Brain microvascular endothelial cell (primary cell): ENCODE data around the gene INCENP.

Experiments used
- DNase-seq: peaks from one replicate; pipeline ENCODE4 v3.0.0-alpha.2; 2020
- H3K27ac ChIP-seq: fragments of 250-450 bp; sonication (Bioruptor Pico); 2 replicates; pipeline ENCODE4 v1.5.1; 2020; ENCODE audit warnings: mild to moderate bottlenecking, moderate library complexity
- H3K27me3 ChIP-seq: fragments of 250-450 bp; sonication (Bioruptor Pico); replicated peaks from 2 replicates; pipeline ENCODE4 v1.5.1; 2020; ENCODE audit warnings: mild to moderate bottlenecking
- H3K36me3 ChIP-seq: fragments of 250-450 bp; sonication (Bioruptor Pico); replicated peaks from 2 replicates; pipeline ENCODE4 v1.5.1; 2020; ENCODE audit warnings: mild to moderate bottlenecking
- H3K4me3 ChIP-seq: 2 replicates; pipeline ENCODE4 v1.5.1; 2011; ENCODE audit warnings: low read depth, mild to moderate bottlenecking, control low read depth, low read length, moderate library complexity
- in situ Hi-C: cut with HindIII; loops from 2 replicates; pipeline ENCODE4 v1.10.0; 2017; ENCODE audit warnings: low sequenced_read_pairs, low pct_ligation_motif_present
- TF ChIP-seq, protein P1 (sequence below): IDR thresholded peaks from 2 replicates; pipeline ENCODE4 v1.5.1; 2011; ENCODE audit warnings: low read depth, mild to moderate bottlenecking, moderate library complexity, low read length, control low read depth, inconsistent platforms; ENCODE audit errors: missing control alignments

Gene INCENP

DNA sequence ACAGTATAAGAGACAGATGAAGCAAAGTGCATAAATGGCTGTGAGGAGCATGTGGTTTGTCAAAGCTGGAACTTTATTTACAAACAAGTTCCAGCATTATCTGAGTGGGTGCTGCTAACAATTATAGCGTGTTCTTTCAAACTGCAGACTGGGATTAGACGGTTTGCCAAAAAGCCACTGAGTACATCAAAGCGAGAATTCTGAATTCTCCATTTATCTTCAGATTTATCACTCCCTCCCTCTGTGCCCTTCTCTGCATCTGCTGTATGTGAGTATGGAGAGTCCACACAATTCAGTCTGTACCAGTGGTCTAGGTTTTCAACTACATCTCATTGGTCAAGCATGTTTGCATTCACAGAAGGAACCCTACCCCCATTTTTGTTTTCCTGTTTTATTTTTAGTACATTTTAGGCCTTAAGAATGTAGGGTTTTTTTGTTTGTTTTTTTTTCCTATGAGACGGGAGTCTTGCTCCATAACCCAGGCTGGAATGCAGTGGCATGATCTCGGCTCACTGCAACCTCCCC is 18.1 kb upstream of the INCENP start:
- no peak overlapping the region for H3K4me3 ChIP-seq
- H3K27ac ChIP-seq, result no peak overlapping the region
- DNase-seq, result no peak
- TF ChIP-seq, protein P1, sequence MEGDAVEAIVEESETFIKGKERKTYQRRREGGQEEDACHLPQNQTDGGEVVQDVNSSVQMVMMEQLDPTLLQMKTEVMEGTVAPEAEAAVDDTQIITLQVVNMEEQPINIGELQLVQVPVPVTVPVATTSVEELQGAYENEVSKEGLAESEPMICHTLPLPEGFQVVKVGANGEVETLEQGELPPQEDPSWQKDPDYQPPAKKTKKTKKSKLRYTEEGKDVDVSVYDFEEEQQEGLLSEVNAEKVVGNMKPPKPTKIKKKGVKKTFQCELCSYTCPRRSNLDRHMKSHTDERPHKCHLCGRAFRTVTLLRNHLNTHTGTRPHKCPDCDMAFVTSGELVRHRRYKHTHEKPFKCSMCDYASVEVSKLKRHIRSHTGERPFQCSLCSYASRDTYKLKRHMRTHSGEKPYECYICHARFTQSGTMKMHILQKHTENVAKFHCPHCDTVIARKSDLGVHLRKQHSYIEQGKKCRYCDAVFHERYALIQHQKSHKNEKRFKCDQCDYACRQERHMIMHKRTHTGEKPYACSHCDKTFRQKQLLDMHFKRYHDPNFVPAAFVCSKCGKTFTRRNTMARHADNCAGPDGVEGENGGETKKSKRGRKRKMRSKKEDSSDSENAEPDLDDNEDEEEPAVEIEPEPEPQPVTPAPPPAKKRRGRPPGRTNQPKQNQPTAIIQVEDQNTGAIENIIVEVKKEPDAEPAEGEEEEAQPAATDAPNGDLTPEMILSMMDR, result no peak
- H3K36me3 ChIP-seq, result no peaks in the 10 kb centered on the region
- in situ Hi-C loops, result loop anchor here (25.0 kb wide), 1 partner anchor 193 kb away; the partner anchor contains the start of gene RAB3IL1
- no peaks in the 10 kb centered on the region for H3K27me3 ChIP-seq

DNA sequence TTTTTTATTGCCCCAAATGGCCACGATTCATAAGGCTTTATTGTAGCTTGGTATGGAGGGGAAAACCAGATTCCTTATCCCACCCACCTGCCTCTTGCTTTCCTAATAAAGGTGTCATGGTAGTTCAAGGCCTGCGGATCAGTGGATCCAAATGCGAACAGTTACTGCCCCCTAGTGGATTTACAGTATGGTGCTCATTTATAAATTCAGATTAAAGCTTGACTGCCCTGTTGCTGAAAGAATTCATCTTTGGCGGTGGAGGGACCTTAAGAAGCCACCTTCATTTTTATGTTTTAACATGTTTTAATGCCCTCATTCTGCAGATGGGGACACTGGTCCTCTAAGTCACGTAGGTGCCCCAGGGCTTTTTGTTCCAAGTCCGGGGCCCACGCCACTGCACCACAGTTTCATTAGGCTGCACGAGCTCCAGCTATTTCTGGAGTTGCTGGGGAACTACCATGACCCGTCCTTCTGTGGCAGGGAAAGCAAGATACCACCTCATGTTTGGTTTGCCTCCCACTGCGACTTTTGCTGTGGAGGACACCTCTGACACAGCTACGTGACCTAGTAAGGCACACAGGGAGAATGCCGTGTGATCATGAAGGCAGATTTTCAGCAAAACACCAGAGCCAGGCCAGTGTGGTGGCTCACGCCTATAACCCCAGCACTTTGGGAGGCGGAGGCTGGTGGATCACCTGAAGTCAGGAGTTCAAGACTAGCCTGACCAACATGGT is 15.6 kb upstream of the INCENP start:
- in situ Hi-C loops, result loop anchor here (25.0 kb wide), 1 partner anchor 196 kb away; the partner anchor contains the start of gene RAB3IL1
- Histone ChIP-seq H3K4me3 (no peak overlapping the region), H3K27me3 (no peaks in the 10 kb centered on the region), H3K27ac (no peak overlapping the region), H3K36me3 (no peaks in the 10 kb centered on the region)
- TF ChIP-seq, protein P1, result peak; percentile 77
- peak; percentile 24 for DNase-seq

DNA sequence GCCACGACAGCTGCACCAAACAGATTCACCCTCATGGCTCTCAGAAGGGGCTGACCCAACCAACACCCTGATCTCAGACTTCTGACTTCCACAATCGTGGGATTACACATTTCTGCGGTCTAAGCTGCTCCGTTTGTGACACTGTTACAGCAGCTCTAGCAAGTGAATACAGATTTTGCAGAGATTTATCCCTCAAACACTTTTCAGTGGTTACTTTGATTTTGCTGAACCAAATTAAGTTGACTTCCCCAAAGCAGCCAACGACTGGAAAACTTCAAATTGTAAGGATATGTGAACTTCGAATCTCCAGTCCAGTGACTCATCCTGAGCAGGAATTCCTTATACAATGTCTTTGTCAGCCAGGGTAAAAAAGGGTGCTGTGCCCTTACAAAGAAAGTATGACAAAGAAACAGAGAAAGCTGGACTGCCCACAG is 14.8 kb upstream of the INCENP start:
- H3K27me3 ChIP-seq, result no peaks in the 10 kb centered on the region
- in situ Hi-C loops, result loop anchor here (25.0 kb wide), 1 partner anchor 197 kb away; the partner anchor contains the start of gene RAB3IL1
- H3K4me3 ChIP-seq, result no peak overlapping the region
- TF ChIP-seq, protein P1, result no peak
- no peaks in the 10 kb centered on the region for H3K36me3 ChIP-seq
- peak; percentile 29 for DNase-seq
- no peak overlapping the region for H3K27ac ChIP-seq

DNA sequence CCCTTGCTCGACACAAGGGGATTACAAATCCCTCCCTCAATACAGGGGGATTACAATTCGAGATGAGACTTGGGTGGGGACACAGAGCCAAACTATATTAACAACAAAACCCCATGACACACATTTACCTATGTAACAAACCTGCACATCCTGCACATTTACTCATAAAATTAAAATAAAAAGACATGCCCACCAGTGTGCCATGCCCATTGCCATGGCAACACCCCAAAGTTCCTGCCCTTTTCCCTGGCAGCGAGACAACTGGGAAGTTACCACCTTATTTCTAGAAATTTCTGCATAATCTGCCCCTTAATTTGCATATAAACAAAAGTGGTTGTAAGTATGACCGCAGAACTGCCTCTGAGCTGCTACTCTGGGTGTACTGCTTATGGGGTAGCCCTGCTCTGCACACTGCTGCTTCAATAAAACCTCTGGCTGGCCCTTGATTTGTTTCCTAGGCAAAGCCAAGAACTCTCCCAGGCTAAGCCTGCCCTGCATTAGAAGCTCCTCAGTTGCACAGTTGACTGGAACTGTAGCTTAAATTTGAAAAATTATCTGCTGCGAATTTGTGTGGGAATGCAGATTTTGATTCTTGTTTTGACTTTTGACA is 8.6 kb upstream of the INCENP start:
- in situ Hi-C loops, result loop anchor here (25.0 kb wide), 1 partner anchor 203 kb away; the partner anchor contains the start of gene RAB3IL1

DNA sequence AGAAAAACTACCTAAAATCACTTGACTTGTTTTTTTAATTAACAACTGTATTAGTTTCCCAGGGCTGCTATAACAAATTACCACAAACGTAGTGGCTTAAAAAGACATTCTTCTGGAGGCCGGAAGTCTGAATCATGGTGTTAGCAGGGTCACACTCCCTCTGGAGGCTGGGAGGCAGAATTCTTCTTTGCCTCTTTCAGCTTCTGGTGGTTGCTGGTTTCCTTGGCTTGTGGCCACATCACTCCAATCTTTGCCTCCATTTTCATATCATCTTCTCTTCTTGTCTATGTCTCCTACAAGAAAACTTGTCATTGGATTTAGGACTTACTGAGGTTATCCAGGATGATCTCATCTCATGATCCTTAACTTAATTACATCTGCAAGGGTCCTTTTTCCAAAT is 7.4 kb upstream of the INCENP start:
- TF ChIP-seq, protein P1, result no peak
- Histone ChIP-seq H3K27me3 (no peaks in the 10 kb centered on the region), H3K4me3 (no peak overlapping the region), H3K27ac (no peak overlapping the region), H3K36me3 (no peaks in the 10 kb centered on the region)
- in situ Hi-C loops, result loop anchor here (25.0 kb wide), 1 partner anchor 204 kb away; the partner anchor contains the start of gene RAB3IL1
- no peak for DNase-seq

More for the DNA sequence above, 8.6 kb upstream of the INCENP start:
- Histone ChIP-seq H3K4me3 (no peak overlapping the region), H3K27ac (no peak overlapping the region), H3K36me3 (no peaks in the 10 kb centered on the region), H3K27me3 (no peaks in the 10 kb centered on the region)
- TF ChIP-seq, protein P1, result no peak
- no peak for DNase-seq
